Stimulated activated naive B cell treated with anti-CD40 and anti-IgM and Interleukin-4, amounts not matched to agents 10 μg/mL and 1 μg/mL and 100 μg/mL, for 72 hours (primary cell): ENCODE data around the gene ABR.

Experiments
- ATAC-seq, 2 donors: fragments of 150-1000 bp; cut with Tn5 transposase; replicated peaks; 2 replicates each; pipeline ENCODE4 v1.10.0; 2021; ENCODE audit warnings: moderate library complexity in 1 of 2
- DNase-seq: peaks from one replicate; pipeline ENCODE4 v3.0.0; 2021
- H3K27ac Mint-ChIP-seq: one replicate; pipeline ENCODE4 v1.8.0; 2022; ENCODE audit warnings: mild to moderate bottlenecking, mixed read lengths
- H3K27me3 Mint-ChIP-seq, 2 donors: one replicate each; pipeline ENCODE4 v1.8.0; 2022; ENCODE audit warnings: mixed read lengths in 2 of 2
- H3K36me3 Mint-ChIP-seq, 2 donors: one replicate each; pipeline ENCODE4 v1.8.0; 2022; ENCODE audit warnings: mixed read lengths in 2 of 2, mild to moderate bottlenecking in 1 of 2
- H3K4me1 Mint-ChIP-seq, 2 donors: one replicate each; pipeline ENCODE4 v1.8.0; 2022; ENCODE audit warnings: mixed read lengths in 2 of 2, mild to moderate bottlenecking in 1 of 2
- H3K4me3 Mint-ChIP-seq, 2 donors: one replicate each; pipeline ENCODE4 v1.8.0; 2022; ENCODE audit warnings: mild to moderate bottlenecking in 2 of 2, mixed read lengths in 2 of 2, moderate library complexity in 1 of 2
- H3K9me3 Mint-ChIP-seq, 2 donors: one replicate each; pipeline ENCODE4 v1.8.0; 2022; ENCODE audit warnings: mixed read lengths in 2 of 2, mild to moderate bottlenecking in 1 of 2

Gene ABR

GRCh38 chr17:1029922-1030644, 149.7 kb downstream of the ABR start:
- no peak overlapping the region for H3K27ac Mint-ChIP-seq
- H3K4me3 Mint-ChIP-seq: no peak overlapping the region
- ATAC-seq (no peak), DNase-seq (no peak)
- H3K27me3 Mint-ChIP-seq: no peaks in the 10 kb centered on the region
- H3K36me3 Mint-ChIP-seq: peaks cover 16 to 20% of the 10 kb centered on the region in 2 donors
- peaks cover 16 to 29% of the 10 kb centered on the region in 2 donors for H3K4me1 Mint-ChIP-seq
- H3K9me3 Mint-ChIP-seq: no peaks in the 10 kb centered on the region

DNA sequence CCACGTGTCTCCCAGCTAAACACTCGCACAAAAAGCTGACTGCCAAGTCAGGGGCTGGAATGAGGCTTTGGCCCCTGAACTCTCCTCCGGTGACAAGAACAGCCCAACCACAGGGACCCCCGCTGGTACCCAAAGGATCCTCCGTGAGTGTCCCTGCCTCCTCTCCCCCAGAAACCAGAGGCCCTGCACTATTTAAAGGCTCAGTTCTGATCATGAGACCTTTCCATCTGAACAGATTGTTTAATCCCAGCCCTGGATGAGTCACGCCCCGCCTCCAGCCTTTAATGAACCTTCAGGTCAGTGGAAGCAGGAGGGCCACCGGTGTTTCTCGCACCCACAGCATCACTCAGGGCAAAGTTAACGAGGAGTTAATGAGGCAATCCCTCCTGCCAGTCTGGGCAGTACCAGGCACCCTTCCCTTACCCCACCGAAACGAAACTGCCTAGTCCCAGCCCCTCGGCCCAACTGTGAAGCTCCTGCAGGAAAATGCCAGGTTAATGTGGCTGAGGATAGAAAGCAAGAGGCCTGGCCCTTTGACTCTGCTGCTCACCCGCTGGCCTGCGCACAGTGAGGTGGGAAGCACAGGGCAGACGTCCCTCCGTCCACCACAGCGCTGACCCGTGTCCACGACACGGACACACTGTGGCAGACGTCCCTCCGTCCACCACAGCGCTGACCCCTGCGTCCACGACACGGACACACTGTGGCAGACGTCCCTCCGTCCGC, 150.4 kb downstream of the ABR start:
- H3K27me3 Mint-ChIP-seq: no peaks in the 10 kb centered on the region
- H3K36me3 Mint-ChIP-seq: peaks cover 16 to 19% of the 10 kb centered on the region in 2 donors
- ATAC-seq (no peak), DNase-seq (no peak)
- H3K4me3 Mint-ChIP-seq: no peak overlapping the region
- no peak overlapping the region for H3K27ac Mint-ChIP-seq
- no peaks in the 10 kb centered on the region for H3K9me3 Mint-ChIP-seq
- peaks cover 12 to 24% of the 10 kb centered on the region in 2 donors for H3K4me1 Mint-ChIP-seq

GRCh38 chr17:1027044-1027443, 152.7 kb downstream of the ABR start:
- H3K9me3 Mint-ChIP-seq: no peaks in the 10 kb centered on the region
- no peaks in the 10 kb centered on the region for H3K27me3 Mint-ChIP-seq
- DNase-seq (no peak), ATAC-seq (no peak)
- H3K4me1 Mint-ChIP-seq: peaks cover 0 to 5% of the 10 kb centered on the region in 2 donors
- peaks cover 10 to 19% of the 10 kb centered on the region in 2 donors for H3K36me3 Mint-ChIP-seq
- H3K27ac Mint-ChIP-seq: no peak overlapping the region
- H3K4me3 Mint-ChIP-seq: no peak overlapping the region

- H3K4me1 Mint-ChIP-seq: peaks cover 0 to 4% of the 10 kb centered on the region in 2 donors
- H3K27me3 Mint-ChIP-seq: no peaks in the 10 kb centered on the region
- no peaks in the 10 kb centered on the region for H3K9me3 Mint-ChIP-seq
- no peak overlapping the region for H3K4me3 Mint-ChIP-seq
- ATAC-seq (no peak), DNase-seq (no peak)
- H3K27ac Mint-ChIP-seq: no peak overlapping the region
- H3K36me3 Mint-ChIP-seq: peaks cover 10 to 19% of the 10 kb centered on the region in 2 donors
Observed at GRCh38 chr17:1026599-1026975, 153.2 kb downstream of the ABR start.

DNA sequence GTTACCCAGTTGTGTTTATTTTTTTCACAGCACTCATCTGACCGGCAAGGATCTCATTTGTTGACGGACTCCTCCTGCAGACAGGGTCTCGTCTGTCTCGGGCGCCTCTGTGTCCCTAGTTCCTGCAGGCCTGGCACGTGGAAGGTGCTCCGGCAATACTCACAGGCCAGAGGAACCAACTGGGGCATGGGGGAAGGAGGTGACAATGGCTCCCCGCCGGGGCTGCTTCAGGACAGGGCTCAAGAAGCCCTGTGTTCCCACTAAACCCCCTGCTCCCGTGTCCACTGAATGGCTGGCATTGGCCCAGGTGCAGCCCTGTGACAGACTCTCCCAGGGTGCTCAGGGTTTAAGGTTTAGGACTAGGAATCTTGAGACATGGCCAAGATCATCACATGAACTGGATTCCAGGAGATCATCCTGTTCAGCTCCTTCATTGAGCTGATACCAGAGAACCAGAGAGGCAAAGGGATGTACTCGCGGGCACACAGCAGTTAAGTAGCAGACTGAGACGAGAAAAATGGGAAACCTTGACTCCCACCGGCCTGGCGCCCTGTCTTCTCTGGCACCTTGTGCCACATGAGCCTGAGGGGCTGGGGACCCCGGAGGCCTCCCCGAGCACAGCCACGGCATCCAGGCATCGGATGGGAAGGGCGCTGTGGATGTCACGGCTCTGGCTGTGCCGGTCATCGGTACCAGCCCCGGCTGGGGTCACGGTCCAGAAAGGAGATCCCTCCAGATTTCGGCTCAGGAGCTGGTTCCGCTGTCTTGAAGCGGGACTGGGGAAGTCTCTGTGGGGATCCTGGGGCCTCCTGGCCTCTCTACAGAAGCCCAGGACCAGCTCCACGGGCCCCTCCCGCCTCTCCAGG, 153.8 kb downstream of the ABR start:
- Mint-ChIP-seq H3K27me3 (no peaks in the 10 kb centered on the region), H3K9me3 (no peaks in the 10 kb centered on the region), H3K36me3 (peaks cover 10 to 19% of the 10 kb centered on the region in 2 donors), H3K4me3 (no peak overlapping the region), H3K27ac (no peak overlapping the region), H3K4me1 (peaks cover 0 to 4% of the 10 kb centered on the region in 2 donors)
- no peak for DNase-seq
- ATAC-seq: no peak

DNA sequence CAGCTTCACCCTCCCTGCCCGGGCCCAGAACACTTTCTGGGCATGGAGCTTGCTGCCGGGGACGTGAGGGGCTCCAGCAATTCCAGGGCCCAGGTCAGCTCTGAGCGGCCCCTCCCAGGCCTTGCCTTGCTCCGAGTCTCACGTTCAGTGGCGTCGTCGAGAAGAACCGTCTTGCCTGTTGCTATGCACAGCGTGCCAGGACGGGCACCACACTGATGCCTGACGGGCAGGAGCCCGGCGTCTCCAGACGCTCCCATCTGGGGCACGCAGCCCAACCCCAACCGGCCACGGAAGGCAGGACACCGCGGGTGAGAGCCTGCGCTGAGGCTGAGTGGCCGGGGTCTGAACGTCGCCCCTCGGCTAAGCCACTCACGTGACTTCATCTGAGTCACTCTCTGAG, 155.7 kb downstream of the ABR start:
- no peak overlapping the region for H3K27ac Mint-ChIP-seq
- H3K4me3 Mint-ChIP-seq: no peak overlapping the region
- DNase-seq (no peak), ATAC-seq (no peak)
- H3K36me3 Mint-ChIP-seq: peaks cover 15 to 27% of the 10 kb centered on the region in 2 donors
- H3K27me3 Mint-ChIP-seq: no peaks in the 10 kb centered on the region
- H3K4me1 Mint-ChIP-seq: peaks cover 0 to 2% of the 10 kb centered on the region in 2 donors
- no peaks in the 10 kb centered on the region for H3K9me3 Mint-ChIP-seq

GRCh38 chr17:1022278-1023024, 157.3 kb downstream of the ABR start:
- no peaks in the 10 kb centered on the region for H3K27me3 Mint-ChIP-seq
- peaks cover 13 to 29% of the 10 kb centered on the region in 2 donors for H3K36me3 Mint-ChIP-seq
- H3K27ac Mint-ChIP-seq: no peak overlapping the region
- H3K4me3 Mint-ChIP-seq: no peak overlapping the region
- DNase-seq (no peak), ATAC-seq (no peak)
- H3K9me3 Mint-ChIP-seq: no peaks in the 10 kb centered on the region
- peaks cover 0 to 2% of the 10 kb centered on the region in 2 donors for H3K4me1 Mint-ChIP-seq

GRCh38 chr17:1021147-1021546, 158.6 kb downstream of the ABR start:
- DNase-seq: no peak
- peaks cover 12 to 26% of the 10 kb centered on the region in 2 donors for H3K36me3 Mint-ChIP-seq
- H3K4me3 Mint-ChIP-seq: no peak overlapping the region
- ATAC-seq: no peak
- H3K27ac Mint-ChIP-seq: peak overlapping the region; percentile 25
- H3K27me3 Mint-ChIP-seq: no peaks in the 10 kb centered on the region
- H3K9me3 Mint-ChIP-seq: no peaks in the 10 kb centered on the region
- peaks cover 0 to 2% of the 10 kb centered on the region in 2 donors for H3K4me1 Mint-ChIP-seq

DNA sequence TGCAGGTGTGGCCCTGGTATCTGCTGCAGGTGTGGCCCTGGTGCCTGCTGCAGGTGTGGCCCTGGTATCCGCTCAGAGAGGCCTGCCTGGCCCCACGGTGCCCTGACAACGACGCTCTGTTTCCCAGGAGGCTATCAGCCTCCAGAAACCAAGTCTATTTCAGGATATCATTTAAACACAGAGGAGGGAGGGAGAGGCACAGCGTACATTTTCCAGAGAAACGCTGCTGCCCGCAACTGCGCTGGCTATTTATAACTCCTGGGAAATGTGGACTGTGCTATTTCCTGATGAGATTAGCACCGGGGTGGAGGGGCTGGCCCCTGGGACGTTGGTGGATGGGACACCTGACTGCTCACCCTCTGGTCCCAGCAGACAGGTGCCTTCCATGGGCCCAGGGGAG, 160.3 kb downstream of the ABR start:
- Mint-ChIP-seq H3K9me3 (no peaks in the 10 kb centered on the region), H3K36me3 (peaks cover 4 to 20% of the 10 kb centered on the region in 2 donors), H3K27me3 (no peaks in the 10 kb centered on the region), H3K27ac (no peak overlapping the region), H3K4me3 (no peak overlapping the region), H3K4me1 (peaks cover 0 to 2% of the 10 kb centered on the region in 2 donors)
- ATAC-seq (no peak), DNase-seq (no peak)

DNA sequence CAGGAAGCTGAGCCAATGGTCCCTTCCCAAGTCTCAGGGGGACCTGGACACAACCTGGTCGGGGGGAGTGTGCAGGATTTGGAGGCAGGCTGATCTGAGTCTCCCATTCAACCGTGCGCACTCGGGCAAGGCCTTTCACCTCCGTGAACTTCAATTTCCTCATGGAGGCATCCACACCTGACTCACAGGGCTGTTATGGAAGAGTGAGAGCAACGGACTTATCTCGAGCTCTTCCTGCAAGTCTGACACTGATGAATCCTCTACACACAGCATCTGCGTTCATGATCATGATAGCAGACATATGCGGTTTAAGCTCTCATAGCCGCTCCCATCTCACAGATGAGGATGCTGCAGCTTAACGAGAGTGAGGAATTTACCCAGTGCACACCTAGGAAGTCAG, 161.2 kb downstream of the ABR start:
- H3K27me3 Mint-ChIP-seq: no peaks in the 10 kb centered on the region

DNA sequence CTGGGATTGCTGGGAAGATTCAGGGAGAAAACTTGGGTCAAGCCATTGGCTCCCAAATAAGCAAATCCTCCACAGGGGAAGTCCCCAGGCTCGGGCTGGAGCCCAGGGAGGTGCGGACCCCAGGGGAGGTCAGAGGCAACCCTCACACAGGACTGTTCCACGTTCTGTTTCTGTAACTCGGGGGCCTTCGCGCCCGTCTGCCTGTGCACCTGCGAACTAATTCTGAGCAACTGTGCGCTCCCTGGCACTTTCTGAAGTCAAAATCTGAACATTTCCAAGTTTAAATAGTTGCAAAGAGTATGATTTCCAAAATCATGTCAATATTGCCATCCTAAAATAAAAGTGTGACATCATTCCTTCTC, 166.1 kb downstream of the ABR start:
- Mint-ChIP-seq H3K4me3 (no peak overlapping the region), H3K9me3 (no peaks in the 10 kb centered on the region), H3K4me1 (no peaks in the 10 kb centered on the region), H3K27ac (no peak overlapping the region), H3K27me3 (no peaks in the 10 kb centered on the region), H3K36me3 (peaks cover 12 to 21% of the 10 kb centered on the region in 2 donors)
- ATAC-seq (no peak), DNase-seq (no peak)

More for the DNA sequence above, 161.2 kb downstream of the ABR start:
- H3K9me3 Mint-ChIP-seq: no peaks in the 10 kb centered on the region
- no peak overlapping the region for H3K4me3 Mint-ChIP-seq
- no peak overlapping the region for H3K27ac Mint-ChIP-seq
- DNase-seq (no peak), ATAC-seq (no peak)
- H3K36me3 Mint-ChIP-seq: peaks cover 4 to 20% of the 10 kb centered on the region in 2 donors
- H3K4me1 Mint-ChIP-seq: peaks cover 0 to 2% of the 10 kb centered on the region in 2 donors

- Mint-ChIP-seq H3K4me3 (no peak overlapping the region), H3K9me3 (no peaks in the 10 kb centered on the region), H3K36me3 (peaks cover 12 to 17% of the 10 kb centered on the region in 2 donors), H3K4me1 (no peaks in the 10 kb centered on the region), H3K27me3 (no peaks in the 10 kb centered on the region), H3K27ac (no peak overlapping the region)
- ATAC-seq (no peak), DNase-seq (no peak)
Observed at GRCh38 chr17:1012823-1013728, 166.7 kb downstream of the ABR start.
